RWPE1 (cell line): Measurements from ENCODE around the gene PCP4L1.

ENCODE experiments used
- CTCF ChIA-PET: fragments of 350-600 bp; sonication (Branson Sonifier 250); formaldehyde crosslinking; extraction: SDS; loops from one replicate; lab custom pipeline; 2021; lab: Yijun Ruan, JAX
- POLR2A ChIA-PET: fragments of 400-600 bp; formaldehyde crosslinking; extraction: SDS; loops from one replicate; lab custom pipeline; 2020; ENCODE audit warnings: antibody characterized with exemption; ENCODE audit not compliant: low non-redundant PET; lab: Yijun Ruan, JAX
- DNase-seq: peaks from one replicate; pipeline ENCODE4 v3.0.0; 2012; ENCODE audit warnings: low spot score
- H3K27ac ChIP-seq: fragments of 450-650 bp; 2 replicates; pipeline ENCODE4 v1.5.1; 2017
- CTCF ChIP-seq: fragments of 450-650 bp; conservative IDR thresholded peaks from 2 replicates; pipeline ENCODE4 v1.5.1; 2017; ENCODE audit warnings: low read depth, mild to moderate bottlenecking

The PCP4L1 gene

GRCh38 chr1:161225178-161225533 is 33.4 kb upstream of the PCP4L1 start:
- peak overlapping the region; percentile 69 for H3K27ac ChIP-seq

GRCh38 chr1:161225534-161226319 is 32.8 kb upstream of the PCP4L1 start, which contains the start of gene TOMM40L:
Gene TOMM40L, plus strand, starts transcription at chr1:161226060. Its CDS starts 430 bp downstream, at chr1:161226490.
- POLR2A ChIA-PET: interaction anchor here (0.7 to 0.8 kb wide), 2 partner anchors 23 to 156 kb away, joined by 3 to 4 read pairs; no protein-coding TSS in a partner anchor
- CTCF ChIA-PET: interaction anchor here (0.5 to 4.9 kb wide), 11 partner anchors 10 to 156 kb away, joined by 3 to 24 read pairs (median 4); partner anchors contain the start of genes CFAP126 and NDUFS2
- peak within 1 kb of the TSS; percentile 69 for H3K27ac ChIP-seq
- peak; percentile 98 for DNase-seq
- peak; percentile 60 for TF ChIP-seq CTCF

More at GRCh38 chr1:161225178-161225533, 33.4 kb upstream of the PCP4L1 start:
- CTCF ChIA-PET: interaction anchor here (0.5 to 4.9 kb wide), 7 partner anchors 15 to 157 kb away, joined by 3 to 24 read pairs (median 4); partner anchors contain the start of genes CFAP126 and NDUFS2
- DNase-seq: no peak
- no peak for TF ChIP-seq CTCF
- POLR2A ChIA-PET: interaction anchor here (0.7 to 0.8 kb wide), 2 partner anchors 22 to 157 kb away, joined by 3 to 4 read pairs; no protein-coding TSS in a partner anchor

- CTCF ChIA-PET: interaction anchor here (0.7 to 4.9 kb wide), 6 partner anchors 21 to 156 kb away, joined by 3 to 24 read pairs (median 5); partner anchors contain the start of gene SDHC
- H3K27ac ChIP-seq: peak overlapping the region; percentile 69
- no peak for TF ChIP-seq CTCF
- POLR2A ChIA-PET: no interaction called here
- no peak for DNase-seq
Observed at GRCh38 chr1:161226320-161226711, 32.2 kb upstream of the PCP4L1 start.

GRCh38 chr1:161226759-161227158 is 31.8 kb upstream of the PCP4L1 start:
- TF ChIP-seq CTCF: no peak
- H3K27ac ChIP-seq: peak overlapping the region; percentile 69
- DNase-seq: peak; percentile 12
- ChIA-PET CTCF (interaction anchor here (0.6 to 4.9 kb wide), 6 partner anchors 40 to 155 kb away, joined by 3 to 24 read pairs (median 6); partner anchors contain the start of gene SDHC), POLR2A (no interaction called here)

- CTCF ChIA-PET: interaction anchor here (0.6 to 4.9 kb wide), 9 partner anchors 9 to 155 kb away, joined by 3 to 24 read pairs (median 4); partner anchors contain the start of gene SDHC
- H3K27ac ChIP-seq: peak overlapping the region; percentile 69
- TF ChIP-seq CTCF: peak; percentile 84
- POLR2A ChIA-PET: no interaction called here
- peak; percentile 67 for DNase-seq
Observed at GRCh38 chr1:161227196-161227871, 31.2 kb upstream of the PCP4L1 start.

GRCh38 chr1:161228032-161228431 is 30.5 kb upstream of the PCP4L1 start:
- POLR2A ChIA-PET: no interaction called here
- TF ChIP-seq CTCF: no peak

More at GRCh38 chr1:161228032-161228431, 30.5 kb upstream of the PCP4L1 start:
- peak overlapping the region; percentile 69 for H3K27ac ChIP-seq
- CTCF ChIA-PET: interaction anchor here (0.6 to 4.9 kb wide), 5 partner anchors 8 to 154 kb away, joined by 4 to 24 read pairs (median 4); no protein-coding TSS in a partner anchor
- no peak for DNase-seq
